HG03378 (cell line): ENCODE data around the gene DAGLA.

Experiments
- ATAC-seq: cut with Tn5 transposase; IDR thresholded peaks from one replicate; pipeline ENCODE4 v1.9.1; 2021; ENCODE audit warnings: mild to moderate bottlenecking, moderate library complexity; ENCODE audit not compliant: unreplicated experiment

The DAGLA gene

DNA sequence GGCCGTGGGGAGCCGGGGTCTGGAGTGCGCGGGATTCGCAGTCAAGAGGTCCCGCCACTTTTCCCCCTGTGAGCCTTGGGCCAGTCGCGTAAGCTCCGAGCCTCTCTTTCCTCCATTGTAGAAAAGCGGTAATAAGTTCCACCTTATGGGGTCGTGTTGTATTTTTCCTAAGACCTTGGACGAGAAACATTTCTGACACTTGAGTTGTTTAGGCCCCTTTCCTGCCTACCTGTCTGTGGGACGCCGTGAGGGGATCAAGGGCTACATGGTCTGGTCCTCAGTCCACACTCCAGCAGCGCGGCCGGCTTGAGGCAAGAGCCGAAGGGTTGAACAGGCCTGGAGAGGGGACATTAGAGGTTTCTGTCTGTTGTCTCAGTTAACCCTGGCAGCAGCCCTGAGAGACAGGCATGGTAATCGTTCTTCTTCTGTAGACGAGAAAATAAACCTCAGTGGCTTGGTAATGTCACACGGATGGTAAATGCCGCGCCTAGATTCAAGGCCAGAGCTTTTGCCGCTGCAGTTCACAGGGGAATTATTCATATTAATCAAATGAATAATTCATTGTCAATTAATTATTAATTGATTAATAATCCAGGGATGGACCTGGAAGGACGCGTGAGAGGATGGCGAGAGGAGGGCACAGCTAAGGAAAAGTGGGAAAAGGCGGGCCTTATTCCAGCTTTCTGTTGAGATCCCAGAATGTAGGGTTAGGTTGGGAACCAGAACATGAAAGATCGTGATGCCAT, 113.1 kb downstream of the DAGLA start:
- peak; percentile 4 for ATAC-seq

DNA sequence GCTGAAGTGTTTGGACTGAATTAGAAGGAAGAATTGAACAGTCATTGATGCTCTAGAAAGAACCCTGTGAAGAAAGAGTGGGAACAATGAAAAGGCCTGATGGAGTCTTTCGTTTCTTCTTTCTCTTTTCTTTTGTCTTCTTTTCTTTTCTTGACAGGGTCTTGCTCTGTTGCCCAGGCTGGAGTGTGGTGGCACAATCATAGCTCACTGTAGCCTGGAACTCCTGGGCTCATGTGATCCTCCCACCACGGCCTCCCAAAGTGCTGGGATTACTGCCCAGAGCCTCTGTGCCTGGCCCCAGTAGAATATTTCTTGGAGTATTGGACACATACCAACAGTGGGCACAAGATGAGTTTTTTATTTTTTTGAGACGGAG, 113.6 kb downstream of the DAGLA start:
- ATAC-seq: no peak

- no peak for ATAC-seq
These were observed 114.4 kb downstream of the DAGLA start for GRCh38 chr11:61794579-61794978.

DNA sequence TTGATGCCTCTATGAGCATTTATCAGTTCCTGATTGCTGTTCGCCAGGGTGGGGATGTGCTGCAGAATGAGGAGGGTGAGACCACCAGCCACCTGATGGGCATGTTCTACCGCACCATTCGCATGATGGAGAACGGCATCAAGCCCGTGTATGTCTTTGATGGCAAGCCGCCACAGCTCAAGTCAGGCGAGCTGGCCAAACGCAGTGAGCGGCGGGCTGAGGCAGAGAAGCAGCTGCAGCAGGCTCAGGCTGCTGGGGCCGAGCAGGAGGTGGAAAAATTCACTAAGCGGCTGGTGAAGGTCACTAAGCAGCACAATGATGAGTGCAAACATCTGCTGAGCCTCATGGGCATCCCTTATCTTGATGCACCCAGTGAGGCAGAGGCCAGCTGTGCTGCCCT, 115.3 kb downstream of the DAGLA start:
- no peak for ATAC-seq

DNA sequence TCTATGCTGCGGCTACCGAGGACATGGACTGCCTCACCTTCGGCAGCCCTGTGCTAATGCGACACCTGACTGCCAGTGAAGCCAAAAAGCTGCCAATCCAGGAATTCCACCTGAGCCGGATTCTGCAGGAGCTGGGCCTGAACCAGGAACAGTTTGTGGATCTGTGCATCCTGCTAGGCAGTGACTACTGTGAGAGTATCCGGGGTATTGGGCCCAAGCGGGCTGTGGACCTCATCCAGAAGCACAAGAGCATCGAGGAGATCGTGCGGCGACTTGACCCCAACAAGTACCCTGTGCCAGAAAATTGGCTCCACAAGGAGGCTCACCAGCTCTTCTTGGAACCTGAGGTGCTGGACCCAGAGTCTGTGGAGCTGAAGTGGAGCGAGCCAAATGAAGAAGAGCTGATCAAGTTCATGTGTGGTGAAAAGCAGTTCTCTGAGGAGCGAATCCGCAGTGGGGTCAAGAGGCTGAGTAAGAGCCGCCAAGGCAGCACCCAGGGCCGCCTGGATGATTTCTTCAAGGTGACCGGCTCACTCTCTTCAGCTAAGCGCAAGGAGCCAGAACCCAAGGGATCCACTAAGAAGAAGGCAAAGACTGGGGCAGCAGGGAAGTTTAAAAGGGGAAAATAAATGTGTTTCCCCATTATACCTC, 115.8 kb downstream of the DAGLA start:
- no peak for ATAC-seq
